ENCODE results near the gene TMEM26.

The TMEM26 gene

GRCh38 chr10:61452655-61453641 is at the start of gene TMEM26:
TMEM26 (minus strand) TSS chr10:61453381; CDS start chr10:61453081, 300 bp downstream.
- H3K36me3 Mint-ChIP-seq (ENCODE audit: low read depth) = no peaks in the 10 kb centered on the region
- no peak within 1 kb of the TSS for H3K27ac Mint-ChIP-seq
- H3K9me3 Mint-ChIP-seq = no peaks in the 10 kb centered on the region
- no peak for DNase-seq (ENCODE audit: low spot score)
- peaks cover 52% of the 10 kb centered on the region for H3K27me3 Mint-ChIP-seq (ENCODE audit: low read depth)
- peaks cover 6% of the 10 kb centered on the region for H3K4me1 Mint-ChIP-seq (ENCODE audit: low read depth)
- H3K4me3 Mint-ChIP-seq = peak within 1 kb of the TSS; percentile 39

- Mint-ChIP-seq H3K27me3 (ENCODE audit: low read depth) (peaks cover 10% of the 10 kb centered on the region), H3K4me3 (no peak overlapping the region), H3K9me3 (no peaks in the 10 kb centered on the region), H3K36me3 (ENCODE audit: low read depth) (no peaks in the 10 kb centered on the region), H3K4me1 (ENCODE audit: low read depth) (no peaks in the 10 kb centered on the region), H3K27ac (no peak overlapping the region)
- no peak for DNase-seq (ENCODE audit: low spot score)
Observed at GRCh38 chr10:61500460-61500859, 47.3 kb upstream of the TMEM26 start.

- H3K4me3 Mint-ChIP-seq = no peak overlapping the region
- DNase-seq (ENCODE audit: low spot score) = no peak
- no peaks in the 10 kb centered on the region for H3K36me3 Mint-ChIP-seq (ENCODE audit: low read depth)
- no peaks in the 10 kb centered on the region for H3K4me1 Mint-ChIP-seq (ENCODE audit: low read depth)
- H3K9me3 Mint-ChIP-seq = no peaks in the 10 kb centered on the region
- H3K27ac Mint-ChIP-seq = no peak overlapping the region
- H3K27me3 Mint-ChIP-seq (ENCODE audit: low read depth) = peaks cover 6% of the 10 kb centered on the region
Observed at GRCh38 chr10:61492364-61492995, 39.3 kb upstream of the TMEM26 start.

GRCh38 chr10:61487506-61487905 is 34.3 kb upstream of the TMEM26 start:
- no peaks in the 10 kb centered on the region for H3K36me3 Mint-ChIP-seq (ENCODE audit: low read depth)
- DNase-seq (ENCODE audit: low spot score) = no peak
- H3K27ac Mint-ChIP-seq = no peak overlapping the region
- H3K4me1 Mint-ChIP-seq (ENCODE audit: low read depth) = no peaks in the 10 kb centered on the region
- H3K9me3 Mint-ChIP-seq = no peaks in the 10 kb centered on the region
- H3K27me3 Mint-ChIP-seq (ENCODE audit: low read depth) = peaks cover 4% of the 10 kb centered on the region
- H3K4me3 Mint-ChIP-seq = no peak overlapping the region

GRCh38 chr10:61486738-61487396 is 33.7 kb upstream of the TMEM26 start:
- DNase-seq (ENCODE audit: low spot score) = no peak
- Mint-ChIP-seq H3K9me3 (no peaks in the 10 kb centered on the region), H3K4me3 (no peak overlapping the region), H3K27me3 (ENCODE audit: low read depth) (peaks cover 4% of the 10 kb centered on the region), H3K4me1 (ENCODE audit: low read depth) (no peaks in the 10 kb centered on the region), H3K27ac (no peak overlapping the region), H3K36me3 (ENCODE audit: low read depth) (no peaks in the 10 kb centered on the region)

- Mint-ChIP-seq H3K4me1 (ENCODE audit: low read depth) (no peaks in the 10 kb centered on the region), H3K27me3 (ENCODE audit: low read depth) (peaks cover 4% of the 10 kb centered on the region), H3K9me3 (no peaks in the 10 kb centered on the region), H3K27ac (no peak overlapping the region), H3K4me3 (no peak overlapping the region), H3K36me3 (ENCODE audit: low read depth) (no peaks in the 10 kb centered on the region)
- no peak for DNase-seq (ENCODE audit: low spot score)
Observed at GRCh38 chr10:61486251-61486650, 33.1 kb upstream of the TMEM26 start.

GRCh38 chr10:61481597-61481996 is 28.4 kb upstream of the TMEM26 start:
- no peak overlapping the region for H3K4me3 Mint-ChIP-seq
- no peaks in the 10 kb centered on the region for H3K9me3 Mint-ChIP-seq

GRCh38 chr10:61480208-61480607 is 27.0 kb upstream of the TMEM26 start:
- Mint-ChIP-seq H3K36me3 (ENCODE audit: low read depth) (no peaks in the 10 kb centered on the region), H3K27ac (no peak overlapping the region), H3K9me3 (no peaks in the 10 kb centered on the region), H3K27me3 (ENCODE audit: low read depth) (peaks cover 4% of the 10 kb centered on the region), H3K4me3 (no peak overlapping the region), H3K4me1 (ENCODE audit: low read depth) (no peaks in the 10 kb centered on the region)
- DNase-seq (ENCODE audit: low spot score) = no peak

More at GRCh38 chr10:61481597-61481996, 28.4 kb upstream of the TMEM26 start:
- Mint-ChIP-seq H3K27ac (no peak overlapping the region), H3K27me3 (ENCODE audit: low read depth) (peaks cover 4% of the 10 kb centered on the region), H3K36me3 (ENCODE audit: low read depth) (no peaks in the 10 kb centered on the region), H3K4me1 (ENCODE audit: low read depth) (no peaks in the 10 kb centered on the region)
- no peak for DNase-seq (ENCODE audit: low spot score)

GRCh38 chr10:61478621-61479312 is 25.6 kb upstream of the TMEM26 start:
- H3K9me3 Mint-ChIP-seq = no peaks in the 10 kb centered on the region
- H3K4me1 Mint-ChIP-seq (ENCODE audit: low read depth) = no peaks in the 10 kb centered on the region
- no peak for DNase-seq (ENCODE audit: low spot score)
- no peak overlapping the region for H3K4me3 Mint-ChIP-seq
- H3K27ac Mint-ChIP-seq = no peak overlapping the region
- H3K36me3 Mint-ChIP-seq (ENCODE audit: low read depth) = no peaks in the 10 kb centered on the region
- peaks cover 4% of the 10 kb centered on the region for H3K27me3 Mint-ChIP-seq (ENCODE audit: low read depth)

- no peak for DNase-seq (ENCODE audit: low spot score)
- Mint-ChIP-seq H3K4me3 (no peak overlapping the region), H3K9me3 (no peaks in the 10 kb centered on the region), H3K27me3 (ENCODE audit: low read depth) (no peaks in the 10 kb centered on the region), H3K36me3 (ENCODE audit: low read depth) (no peaks in the 10 kb centered on the region), H3K4me1 (ENCODE audit: low read depth) (no peaks in the 10 kb centered on the region), H3K27ac (no peak overlapping the region)
Observed at GRCh38 chr10:61477451-61477850, 24.3 kb upstream of the TMEM26 start.

- no peak overlapping the region for H3K4me3 Mint-ChIP-seq
- no peak for DNase-seq (ENCODE audit: low spot score)
- no peaks in the 10 kb centered on the region for H3K27me3 Mint-ChIP-seq (ENCODE audit: low read depth)
- no peaks in the 10 kb centered on the region for H3K9me3 Mint-ChIP-seq
- H3K27ac Mint-ChIP-seq = no peak overlapping the region
- H3K36me3 Mint-ChIP-seq (ENCODE audit: low read depth) = no peaks in the 10 kb centered on the region
- no peaks in the 10 kb centered on the region for H3K4me1 Mint-ChIP-seq (ENCODE audit: low read depth)
Observed at GRCh38 chr10:61476529-61476928, 23.3 kb upstream of the TMEM26 start.

GRCh38 chr10:61475449-61475873 is 22.3 kb upstream of the TMEM26 start:
- H3K9me3 Mint-ChIP-seq = no peaks in the 10 kb centered on the region
- no peaks in the 10 kb centered on the region for H3K4me1 Mint-ChIP-seq (ENCODE audit: low read depth)
- H3K36me3 Mint-ChIP-seq (ENCODE audit: low read depth) = no peaks in the 10 kb centered on the region
- no peak overlapping the region for H3K27ac Mint-ChIP-seq
- no peaks in the 10 kb centered on the region for H3K27me3 Mint-ChIP-seq (ENCODE audit: low read depth)
- DNase-seq (ENCODE audit: low spot score) = no peak
- no peak overlapping the region for H3K4me3 Mint-ChIP-seq

GRCh38 chr10:61472090-61472674 is 19.0 kb upstream of the TMEM26 start:
- Mint-ChIP-seq H3K4me1 (ENCODE audit: low read depth) (no peaks in the 10 kb centered on the region), H3K36me3 (ENCODE audit: low read depth) (no peaks in the 10 kb centered on the region), H3K9me3 (no peaks in the 10 kb centered on the region), H3K27me3 (ENCODE audit: low read depth) (no peaks in the 10 kb centered on the region), H3K27ac (no peak overlapping the region), H3K4me3 (no peak overlapping the region)
- DNase-seq (ENCODE audit: low spot score) = no peak
